GM12874 (cell line): ENCODE data around the gene NAV2.

Experiments used
- CTCF ChIP-seq: IDR thresholded peaks from 2 replicates; pipeline ENCODE4 v1.5.1; 2011; ENCODE audit warnings: low read depth, mild to moderate bottlenecking, control low read depth, low read length, moderate library complexity; ENCODE audit not compliant: insufficient read depth

The NAV2 gene

DNA sequence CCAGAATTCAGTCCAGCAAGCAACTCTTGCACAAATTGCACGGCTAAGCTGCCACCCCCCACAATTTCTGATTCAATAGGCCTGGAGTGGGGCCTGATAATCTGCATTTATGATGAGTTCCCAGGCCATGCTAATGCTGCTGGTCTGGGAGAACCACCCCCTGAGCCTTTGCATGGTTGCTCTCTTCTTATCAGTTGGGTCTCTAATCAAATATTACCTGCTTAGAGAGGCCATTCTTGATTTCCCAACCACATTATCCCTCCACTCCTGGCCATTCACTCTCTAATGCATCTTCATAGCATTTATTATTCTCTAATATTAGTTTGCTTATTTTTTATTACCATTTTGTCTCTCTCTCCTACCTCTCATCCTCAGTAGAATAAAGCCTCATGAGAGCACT is 99.5 kb downstream of the NAV2 start:
- no peak for TF ChIP-seq CTCF

DNA sequence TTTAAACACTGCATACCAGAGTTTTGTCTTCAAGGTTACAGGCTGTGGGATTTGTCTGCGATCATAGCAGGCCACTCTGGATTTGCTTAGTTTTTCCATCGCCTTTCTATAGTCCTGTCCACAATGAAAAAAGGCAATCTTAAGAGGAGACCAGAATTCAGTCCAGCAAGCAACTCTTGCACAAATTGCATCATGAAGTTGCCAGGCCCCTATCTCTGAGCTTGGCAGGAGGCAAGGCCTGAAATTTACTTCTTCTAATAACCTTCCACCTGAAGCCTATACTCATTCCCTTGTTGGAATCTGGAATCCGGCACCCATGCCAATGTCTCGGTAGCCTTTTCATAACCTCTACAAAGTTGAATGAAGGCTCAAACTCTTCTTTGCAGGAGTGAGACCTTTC is 100.1 kb downstream of the NAV2 start:
- TF ChIP-seq CTCF, result no peak

DNA sequence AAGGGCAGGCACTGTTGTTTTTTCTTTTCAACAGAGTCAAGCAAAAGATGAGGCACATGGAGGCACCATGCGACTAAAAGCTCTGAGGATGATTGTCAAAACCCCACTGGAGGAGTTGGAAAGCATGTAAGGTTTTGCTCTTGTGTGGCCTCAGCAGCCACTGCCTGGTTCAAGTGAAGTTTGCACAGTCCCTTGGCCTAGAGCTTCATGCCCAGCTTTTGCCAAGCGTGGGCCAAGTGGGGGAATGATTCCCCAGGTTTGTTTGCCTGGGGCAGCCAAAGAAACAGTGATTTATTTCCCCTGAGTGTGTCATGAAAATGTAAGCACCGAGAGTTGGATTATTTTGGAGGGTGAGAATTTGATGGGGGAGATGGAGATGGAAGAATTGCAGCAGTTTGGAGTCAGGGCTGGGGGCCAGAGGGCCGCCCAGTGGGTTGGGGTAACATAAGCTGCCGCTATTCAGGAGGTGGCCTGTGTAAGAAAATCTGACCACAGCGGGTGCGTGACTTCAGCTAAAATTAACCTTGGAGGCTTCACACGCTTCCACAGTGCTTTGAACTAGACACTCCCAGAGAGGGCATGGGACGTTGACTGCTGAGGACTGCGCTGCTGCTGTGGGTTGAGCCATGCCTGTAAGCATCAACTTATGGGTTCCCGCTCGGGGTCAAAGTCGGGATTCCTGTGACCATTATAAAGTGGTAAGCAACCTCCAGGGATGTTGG is 100.7 kb downstream of the NAV2 start:
- no peak for TF ChIP-seq CTCF

DNA sequence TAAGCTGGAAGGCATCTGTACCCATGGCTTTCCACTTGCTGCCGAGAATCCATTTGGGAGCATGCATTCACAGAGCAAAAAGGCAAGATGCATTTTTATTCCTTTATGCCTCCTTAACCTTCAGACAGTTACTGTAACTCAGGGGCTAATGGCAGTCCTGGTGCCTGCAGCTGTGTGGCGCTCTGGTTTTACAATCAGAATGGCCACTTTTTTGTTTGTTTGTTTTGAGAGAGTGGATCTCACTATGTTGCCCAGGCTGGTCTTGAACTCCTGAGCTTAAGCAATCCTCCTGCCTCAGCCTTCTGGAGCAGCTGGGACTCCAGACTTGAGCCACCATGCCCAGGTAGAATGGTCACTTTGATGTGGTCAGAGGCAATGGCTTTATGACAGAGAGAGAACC is 101.8 kb downstream of the NAV2 start:
- no peak for TF ChIP-seq CTCF

- TF ChIP-seq CTCF, result no peak
These were observed 103.4 kb downstream of the NAV2 start for GRCh38 chr11:19816040-19816439.

DNA sequence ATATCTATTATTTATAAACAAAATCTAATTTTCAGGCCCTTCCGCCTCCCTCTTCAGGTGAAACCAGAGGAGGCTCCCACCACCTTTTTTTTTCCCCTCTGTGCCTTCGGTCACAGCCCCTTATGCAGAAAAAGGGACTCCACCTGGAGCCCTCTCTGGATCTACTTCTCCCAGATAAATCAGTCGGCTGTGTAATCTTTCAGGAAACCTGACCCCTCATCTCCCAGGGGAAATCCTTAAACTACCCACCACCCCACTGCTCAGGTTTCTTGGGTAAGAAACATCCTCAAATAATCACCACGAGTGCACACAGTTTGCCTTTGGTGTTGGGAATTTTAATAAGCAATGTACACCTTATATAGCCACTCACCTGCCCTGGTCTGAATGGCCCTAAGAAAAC is 104.2 kb downstream of the NAV2 start:
- TF ChIP-seq CTCF, result no peak

- TF ChIP-seq CTCF, result no peak
These were observed 104.7 kb downstream of the NAV2 start for GRCh38 chr11:19817265-19817851.
